ENCODE results near the gene PHLPP1. TPM values are rescaled to one million over a fixed set of nuclear protein-coding genes. Genes with fewer than 3 reads are reported as not detected.
A peak's percentile ranks its signal among the peaks of the same experiment; 100 is the strongest.

The PHLPP1 gene
- total and polyA plus RNA-seq, 2 experiments from 2014 or later: 15.7 to 73.6 TPM

DNA sequence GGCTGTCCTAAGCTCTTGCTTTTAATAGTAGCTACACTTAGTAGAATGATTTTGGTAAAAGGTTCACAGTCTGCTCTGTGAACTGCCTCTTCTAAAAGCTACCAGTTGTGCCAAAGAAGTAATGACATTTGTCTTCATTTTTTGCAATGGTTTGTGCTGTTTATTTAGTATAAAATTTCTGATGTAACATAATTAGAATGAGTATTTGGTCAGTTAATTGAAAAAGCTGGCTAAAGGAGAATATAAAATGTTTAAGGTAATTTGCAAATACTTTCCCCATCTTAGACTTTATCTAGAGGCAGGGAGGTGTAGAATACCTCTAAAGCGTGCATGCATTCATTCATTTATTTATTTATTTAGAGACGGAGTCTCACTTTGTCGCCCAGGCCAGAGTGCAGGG lies 71.3 kb downstream of the PHLPP1 start:
- no peak overlapping the region for H2AFZ ChIP-seq
- DNase-seq (ENCODE audit: low spot score) (no peak), ATAC-seq (no peak)
- H4K20me1 ChIP-seq (replicated peaks; ENCODE audit: insufficient read depth): peaks cover 11% of the 10 kb centered on the region
- H3K4me1 Mint-ChIP-seq: peaks cover 91% of the 10 kb centered on the region
- no peaks in the 10 kb centered on the region for H3K27me3 ChIP-seq (ENCODE audit: insufficient read depth)
- H3K4me3 ChIP-seq: no peak overlapping the region
- H3K4me3 Mint-ChIP-seq: no peak overlapping the region
- TF ChIP-seq, protein P1, sequence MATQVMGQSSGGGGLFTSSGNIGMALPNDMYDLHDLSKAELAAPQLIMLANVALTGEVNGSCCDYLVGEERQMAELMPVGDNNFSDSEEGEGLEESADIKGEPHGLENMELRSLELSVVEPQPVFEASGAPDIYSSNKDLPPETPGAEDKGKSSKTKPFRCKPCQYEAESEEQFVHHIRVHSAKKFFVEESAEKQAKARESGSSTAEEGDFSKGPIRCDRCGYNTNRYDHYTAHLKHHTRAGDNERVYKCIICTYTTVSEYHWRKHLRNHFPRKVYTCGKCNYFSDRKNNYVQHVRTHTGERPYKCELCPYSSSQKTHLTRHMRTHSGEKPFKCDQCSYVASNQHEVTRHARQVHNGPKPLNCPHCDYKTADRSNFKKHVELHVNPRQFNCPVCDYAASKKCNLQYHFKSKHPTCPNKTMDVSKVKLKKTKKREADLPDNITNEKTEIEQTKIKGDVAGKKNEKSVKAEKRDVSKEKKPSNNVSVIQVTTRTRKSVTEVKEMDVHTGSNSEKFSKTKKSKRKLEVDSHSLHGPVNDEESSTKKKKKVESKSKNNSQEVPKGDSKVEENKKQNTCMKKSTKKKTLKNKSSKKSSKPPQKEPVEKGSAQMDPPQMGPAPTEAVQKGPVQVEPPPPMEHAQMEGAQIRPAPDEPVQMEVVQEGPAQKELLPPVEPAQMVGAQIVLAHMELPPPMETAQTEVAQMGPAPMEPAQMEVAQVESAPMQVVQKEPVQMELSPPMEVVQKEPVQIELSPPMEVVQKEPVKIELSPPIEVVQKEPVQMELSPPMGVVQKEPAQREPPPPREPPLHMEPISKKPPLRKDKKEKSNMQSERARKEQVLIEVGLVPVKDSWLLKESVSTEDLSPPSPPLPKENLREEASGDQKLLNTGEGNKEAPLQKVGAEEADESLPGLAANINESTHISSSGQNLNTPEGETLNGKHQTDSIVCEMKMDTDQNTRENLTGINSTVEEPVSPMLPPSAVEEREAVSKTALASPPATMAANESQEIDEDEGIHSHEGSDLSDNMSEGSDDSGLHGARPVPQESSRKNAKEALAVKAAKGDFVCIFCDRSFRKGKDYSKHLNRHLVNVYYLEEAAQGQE (IDR thresholded peaks at IDR 0.05; ENCODE audit: unreplicated experiment): no peak
- TF ChIP-seq ZNF114 (CRISPR knock-in tag; IDR thresholded peaks at IDR 0.05): no peak
- TF ChIP-seq ZNF331 (CRISPR knock-in tag; IDR thresholded peaks at IDR 0.05; ENCODE audit: low read depth): no peak
- no peak for TF ChIP-seq EZH2phosphoT487 (IDR thresholded peaks at IDR 0.05; ENCODE audit: unreplicated experiment)
- no peak for TF ChIP-seq CREB1 (CRISPR knock-in tag; IDR thresholded peaks at IDR 0.05; ENCODE audit: low read depth)
- no peak for TF ChIP-seq STAT1 (IDR thresholded peaks at IDR 0.05; ENCODE audit: unreplicated experiment)
- TF ChIP-seq, protein P2, sequence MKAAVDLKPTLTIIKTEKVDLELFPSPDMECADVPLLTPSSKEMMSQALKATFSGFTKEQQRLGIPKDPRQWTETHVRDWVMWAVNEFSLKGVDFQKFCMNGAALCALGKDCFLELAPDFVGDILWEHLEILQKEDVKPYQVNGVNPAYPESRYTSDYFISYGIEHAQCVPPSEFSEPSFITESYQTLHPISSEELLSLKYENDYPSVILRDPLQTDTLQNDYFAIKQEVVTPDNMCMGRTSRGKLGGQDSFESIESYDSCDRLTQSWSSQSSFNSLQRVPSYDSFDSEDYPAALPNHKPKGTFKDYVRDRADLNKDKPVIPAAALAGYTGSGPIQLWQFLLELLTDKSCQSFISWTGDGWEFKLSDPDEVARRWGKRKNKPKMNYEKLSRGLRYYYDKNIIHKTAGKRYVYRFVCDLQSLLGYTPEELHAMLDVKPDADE (IDR thresholded peaks at IDR 0.05): no peak
- TF ChIP-seq JUNB (IDR thresholded peaks at IDR 0.05; ENCODE audit: unreplicated experiment): no peak
- TF ChIP-seq, protein P3, sequence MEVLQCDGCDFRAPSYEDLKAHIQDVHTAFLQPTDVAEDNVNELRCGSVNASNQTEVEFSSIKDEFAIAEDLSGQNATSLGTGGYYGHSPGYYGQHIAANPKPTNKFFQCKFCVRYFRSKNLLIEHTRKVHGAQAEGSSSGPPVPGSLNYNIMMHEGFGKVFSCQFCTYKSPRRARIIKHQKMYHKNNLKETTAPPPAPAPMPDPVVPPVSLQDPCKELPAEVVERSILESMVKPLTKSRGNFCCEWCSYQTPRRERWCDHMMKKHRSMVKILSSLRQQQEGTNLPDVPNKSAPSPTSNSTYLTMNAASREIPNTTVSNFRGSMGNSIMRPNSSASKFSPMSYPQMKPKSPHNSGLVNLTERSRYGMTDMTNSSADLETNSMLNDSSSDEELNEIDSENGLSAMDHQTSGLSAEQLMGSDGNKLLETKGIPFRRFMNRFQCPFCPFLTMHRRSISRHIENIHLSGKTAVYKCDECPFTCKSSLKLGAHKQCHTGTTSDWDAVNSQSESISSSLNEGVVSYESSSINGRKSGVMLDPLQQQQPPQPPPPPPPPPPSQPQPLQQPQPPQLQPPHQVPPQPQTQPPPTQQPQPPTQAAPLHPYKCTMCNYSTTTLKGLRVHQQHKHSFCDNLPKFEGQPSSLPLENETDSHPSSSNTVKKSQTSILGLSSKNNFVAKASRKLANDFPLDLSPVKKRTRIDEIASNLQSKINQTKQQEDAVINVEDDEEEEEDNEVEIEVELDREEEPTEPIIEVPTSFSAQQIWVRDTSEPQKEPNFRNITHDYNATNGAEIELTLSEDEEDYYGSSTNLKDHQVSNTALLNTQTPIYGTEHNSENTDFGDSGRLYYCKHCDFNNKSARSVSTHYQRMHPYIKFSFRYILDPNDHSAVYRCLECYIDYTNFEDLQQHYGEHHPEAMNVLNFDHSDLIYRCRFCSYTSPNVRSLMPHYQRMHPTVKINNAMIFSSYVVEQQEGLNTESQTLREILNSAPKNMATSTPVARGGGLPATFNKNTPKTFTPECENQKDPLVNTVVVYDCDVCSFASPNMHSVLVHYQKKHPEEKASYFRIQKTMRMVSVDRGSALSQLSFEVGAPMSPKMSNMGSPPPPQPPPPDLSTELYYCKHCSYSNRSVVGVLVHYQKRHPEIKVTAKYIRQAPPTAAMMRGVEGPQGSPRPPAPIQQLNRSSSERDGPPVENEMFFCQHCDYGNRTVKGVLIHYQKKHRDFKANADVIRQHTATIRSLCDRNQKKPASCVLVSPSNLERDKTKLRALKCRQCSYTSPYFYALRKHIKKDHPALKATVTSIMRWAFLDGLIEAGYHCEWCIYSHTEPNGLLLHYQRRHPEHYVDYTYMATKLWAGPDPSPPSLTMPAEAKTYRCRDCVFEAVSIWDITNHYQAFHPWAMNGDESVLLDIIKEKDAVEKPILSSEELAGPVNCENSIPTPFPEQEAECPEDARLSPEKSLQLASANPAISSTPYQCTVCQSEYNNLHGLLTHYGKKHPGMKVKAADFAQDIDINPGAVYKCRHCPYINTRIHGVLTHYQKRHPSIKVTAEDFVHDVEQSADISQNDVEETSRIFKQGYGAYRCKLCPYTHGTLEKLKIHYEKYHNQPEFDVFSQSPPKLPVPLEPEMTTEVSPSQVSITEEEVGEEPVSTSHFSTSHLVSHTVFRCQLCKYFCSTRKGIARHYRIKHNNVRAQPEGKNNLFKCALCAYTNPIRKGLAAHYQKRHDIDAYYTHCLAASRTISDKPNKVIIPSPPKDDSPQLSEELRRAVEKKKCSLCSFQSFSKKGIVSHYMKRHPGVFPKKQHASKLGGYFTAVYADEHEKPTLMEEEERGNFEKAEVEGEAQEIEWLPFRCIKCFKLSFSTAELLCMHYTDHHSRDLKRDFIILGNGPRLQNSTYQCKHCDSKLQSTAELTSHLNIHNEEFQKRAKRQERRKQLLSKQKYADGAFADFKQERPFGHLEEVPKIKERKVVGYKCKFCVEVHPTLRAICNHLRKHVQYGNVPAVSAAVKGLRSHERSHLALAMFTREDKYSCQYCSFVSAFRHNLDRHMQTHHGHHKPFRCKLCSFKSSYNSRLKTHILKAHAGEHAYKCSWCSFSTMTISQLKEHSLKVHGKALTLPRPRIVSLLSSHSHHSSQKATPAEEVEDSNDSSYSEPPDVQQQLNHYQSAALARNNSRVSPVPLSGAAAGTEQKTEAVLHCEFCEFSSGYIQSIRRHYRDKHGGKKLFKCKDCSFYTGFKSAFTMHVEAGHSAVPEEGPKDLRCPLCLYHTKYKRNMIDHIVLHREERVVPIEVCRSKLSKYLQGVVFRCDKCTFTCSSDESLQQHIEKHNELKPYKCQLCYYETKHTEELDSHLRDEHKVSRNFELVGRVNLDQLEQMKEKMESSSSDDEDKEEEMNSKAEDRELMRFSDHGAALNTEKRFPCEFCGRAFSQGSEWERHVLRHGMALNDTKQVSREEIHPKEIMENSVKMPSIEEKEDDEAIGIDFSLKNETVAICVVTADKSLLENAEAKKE (CRISPR knock-in tag; IDR thresholded peaks at IDR 0.05): no peak
- TF ChIP-seq NANOG (IDR thresholded peaks at IDR 0.05; ENCODE audit: borderline replicate concordance): no peak
- no peak for TF ChIP-seq POLR2AphosphoS5 (IDR thresholded peaks at IDR 0.05; ENCODE audit: low read depth)
- TF ChIP-seq, protein P4, sequence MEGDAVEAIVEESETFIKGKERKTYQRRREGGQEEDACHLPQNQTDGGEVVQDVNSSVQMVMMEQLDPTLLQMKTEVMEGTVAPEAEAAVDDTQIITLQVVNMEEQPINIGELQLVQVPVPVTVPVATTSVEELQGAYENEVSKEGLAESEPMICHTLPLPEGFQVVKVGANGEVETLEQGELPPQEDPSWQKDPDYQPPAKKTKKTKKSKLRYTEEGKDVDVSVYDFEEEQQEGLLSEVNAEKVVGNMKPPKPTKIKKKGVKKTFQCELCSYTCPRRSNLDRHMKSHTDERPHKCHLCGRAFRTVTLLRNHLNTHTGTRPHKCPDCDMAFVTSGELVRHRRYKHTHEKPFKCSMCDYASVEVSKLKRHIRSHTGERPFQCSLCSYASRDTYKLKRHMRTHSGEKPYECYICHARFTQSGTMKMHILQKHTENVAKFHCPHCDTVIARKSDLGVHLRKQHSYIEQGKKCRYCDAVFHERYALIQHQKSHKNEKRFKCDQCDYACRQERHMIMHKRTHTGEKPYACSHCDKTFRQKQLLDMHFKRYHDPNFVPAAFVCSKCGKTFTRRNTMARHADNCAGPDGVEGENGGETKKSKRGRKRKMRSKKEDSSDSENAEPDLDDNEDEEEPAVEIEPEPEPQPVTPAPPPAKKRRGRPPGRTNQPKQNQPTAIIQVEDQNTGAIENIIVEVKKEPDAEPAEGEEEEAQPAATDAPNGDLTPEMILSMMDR (conservative IDR thresholded peaks at IDR 0.05; ENCODE audit: low read depth in 2 of 2): no peak
- no peak for TF ChIP-seq EZH2 (IDR thresholded peaks at IDR 0.05; ENCODE audit: low read depth, unreplicated experiment)
- no peak overlapping the region for H3K27ac Mint-ChIP-seq
- peaks cover 90% of the 10 kb centered on the region for H3K4me1 ChIP-seq (ENCODE audit: insufficient read depth)
- no peaks in the 10 kb centered on the region for H3K36me3 Mint-ChIP-seq (ENCODE audit: low read depth)
- H3K27ac ChIP-seq (ENCODE audit: low read depth): 0 out of 2 replicates have a peak overlapping the region, but pooled peaks have one; percentile 61
- peak overlapping the region; percentile 62 for H3K4me2 ChIP-seq
- H3K9me2 ChIP-seq (ENCODE audit: insufficient read depth): no peaks in the 10 kb centered on the region
- H3F3A ChIP-seq (replicated peaks; ENCODE audit: low read depth): no peaks in the 10 kb centered on the region
- H3K9me3 Mint-ChIP-seq: no peaks in the 10 kb centered on the region
- H3K36me3 ChIP-seq (ENCODE audit: insufficient read depth): no peaks in the 10 kb centered on the region
- peaks cover 100% of the 10 kb centered on the region for H3K79me2 ChIP-seq (replicated peaks; ENCODE audit: insufficient read depth)
- peaks cover 6% of the 10 kb centered on the region for H3K27me3 Mint-ChIP-seq (ENCODE audit: insufficient read depth, low read depth, poor library complexity)
